MCF 10A (cell line): ENCODE results near the gene TRIM77. TPM values are rescaled to one million over a fixed set of nuclear protein-coding genes. Genes with fewer than 3 reads are reported as not detected.
A peak's percentile ranks its signal among the peaks of the same experiment; 100 is the strongest.
"Not testable (repeated sequence)": the region's sequence is repeated elsewhere in the genome, so short reads cannot be mapped to it uniquely, and the experiment has no call there.

Source experiments
- BruUV-seq: library from RNA; stranded (reverse); fragments of 400-500 nt; replicated peaks from 2 replicates; lab custom pipeline; 2021; lab: Mats Ljungman, UMichigan
- CTCF ChIA-PET: fragments of 300-600 bp; sonication (Branson Sonifier 250); formaldehyde crosslinking; extraction: SDS; loops from one replicate; lab custom pipeline; 2021; ENCODE audit warnings: antibody characterized with exemption, inconsistent platforms; lab: Yijun Ruan, JAX
- POLR2A ChIA-PET: fragments of 300-600, 350-650 bp; sonication (Branson Sonifier 250); formaldehyde crosslinking; extraction: SDS; loops from one replicate; lab custom pipeline; 2020; ENCODE audit warnings: antibody characterized with exemption, inconsistent platforms; lab: Yijun Ruan, JAX
- DNase-seq: peaks from one replicate; pipeline ENCODE4 v3.0.0-alpha.2; 2018; ENCODE audit not compliant: unreplicated experiment
- H3K27ac Mint-ChIP-seq: one replicate; pipeline ENCODE4 v1.8.0; 2022; ENCODE audit warnings: mild to moderate bottlenecking, low read depth, mixed read lengths; ENCODE audit not compliant: unreplicated experiment
- H3K27me3 Mint-ChIP-seq: one replicate; pipeline ENCODE4 v1.8.0; 2022; ENCODE audit warnings: mixed read lengths; ENCODE audit not compliant: insufficient read depth, unreplicated experiment
- H3K36me3 Mint-ChIP-seq: one replicate; pipeline ENCODE4 v1.8.0; 2022; ENCODE audit warnings: mild to moderate bottlenecking, moderate library complexity, mixed read lengths; ENCODE audit not compliant: insufficient read depth, unreplicated experiment
- H3K4me1 Mint-ChIP-seq: one replicate; pipeline ENCODE4 v1.8.0; 2022; ENCODE audit warnings: mixed read lengths; ENCODE audit not compliant: insufficient read depth, unreplicated experiment
- H3K4me3 Mint-ChIP-seq: one replicate; pipeline ENCODE4 v1.8.0; 2022; ENCODE audit warnings: mild to moderate bottlenecking, moderate library complexity, mixed read lengths; ENCODE audit not compliant: unreplicated experiment
- H3K9me3 Mint-ChIP-seq: one replicate; pipeline ENCODE4 v1.8.0; 2022; ENCODE audit warnings: mixed read lengths; ENCODE audit not compliant: unreplicated experiment
- intact Hi-C: fragments of 100-400 bp; cut with micrococcal nuclease; formaldehyde crosslinking; loops from 2 replicates; pipeline ENCODE4 v1.14.1; 2022
- total RNA-seq: library from RNA; stranded (reverse); gene quantifications from 2 replicates; pipeline ENCODE4 v1.2.3, GENCODE V29; 2022
- TF ChIP-seq, protein P1 (sequence below): fragments of 200-600 bp; IDR thresholded peaks from one replicate; pipeline ENCODE4 v1.8.0; 2022; ENCODE audit warnings: antibody characterized with exemption, mild to moderate bottlenecking; ENCODE audit not compliant: unreplicated experiment

TRIM77 gene
- total RNA-seq, 1 experiment from 2014 or later, result not detected

DNA sequence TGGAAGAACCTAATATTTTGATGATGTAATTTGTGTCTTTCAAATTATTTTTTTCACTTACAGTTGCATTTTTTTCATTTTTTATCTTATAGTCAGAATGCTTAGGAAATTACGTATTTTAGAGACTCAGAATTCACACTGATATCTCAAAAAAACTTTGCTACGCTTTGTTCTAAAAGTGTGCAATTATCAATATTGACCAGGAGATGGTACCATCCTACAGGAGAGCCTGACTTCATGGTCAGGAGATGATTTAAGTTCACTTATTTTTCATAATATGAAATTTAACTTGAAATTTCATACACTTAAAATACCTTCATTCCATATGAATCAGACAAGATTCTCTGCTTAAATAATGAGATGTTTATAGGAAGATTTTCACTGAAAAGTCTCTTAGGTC, 34.7 kb upstream of the TRIM77 start:
- H3K4me3 Mint-ChIP-seq, H3K36me3 Mint-ChIP-seq, H3K9me3 Mint-ChIP-seq, H3K27ac Mint-ChIP-seq, DNase-seq, POLR2A ChIA-PET, BruUV-seq, H3K4me1 Mint-ChIP-seq: not testable (repeated sequence)
- TF ChIP-seq, protein P1, sequence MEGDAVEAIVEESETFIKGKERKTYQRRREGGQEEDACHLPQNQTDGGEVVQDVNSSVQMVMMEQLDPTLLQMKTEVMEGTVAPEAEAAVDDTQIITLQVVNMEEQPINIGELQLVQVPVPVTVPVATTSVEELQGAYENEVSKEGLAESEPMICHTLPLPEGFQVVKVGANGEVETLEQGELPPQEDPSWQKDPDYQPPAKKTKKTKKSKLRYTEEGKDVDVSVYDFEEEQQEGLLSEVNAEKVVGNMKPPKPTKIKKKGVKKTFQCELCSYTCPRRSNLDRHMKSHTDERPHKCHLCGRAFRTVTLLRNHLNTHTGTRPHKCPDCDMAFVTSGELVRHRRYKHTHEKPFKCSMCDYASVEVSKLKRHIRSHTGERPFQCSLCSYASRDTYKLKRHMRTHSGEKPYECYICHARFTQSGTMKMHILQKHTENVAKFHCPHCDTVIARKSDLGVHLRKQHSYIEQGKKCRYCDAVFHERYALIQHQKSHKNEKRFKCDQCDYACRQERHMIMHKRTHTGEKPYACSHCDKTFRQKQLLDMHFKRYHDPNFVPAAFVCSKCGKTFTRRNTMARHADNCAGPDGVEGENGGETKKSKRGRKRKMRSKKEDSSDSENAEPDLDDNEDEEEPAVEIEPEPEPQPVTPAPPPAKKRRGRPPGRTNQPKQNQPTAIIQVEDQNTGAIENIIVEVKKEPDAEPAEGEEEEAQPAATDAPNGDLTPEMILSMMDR, result peak; percentile 39
- CTCF ChIA-PET, result interaction anchor here (0.5 kb wide), 1 partner anchor 439 kb away, joined by 3 read pairs; no protein-coding TSS in a partner anchor
- peaks cover 75% of the 10 kb centered on the region for H3K27me3 Mint-ChIP-seq
- intact Hi-C loops, result loop anchor here (5.0 kb wide), 1 partner anchor 437 kb away; no protein-coding TSS in a partner anchor

GRCh38 chr11:89675948-89676347, 34.2 kb upstream of the TRIM77 start:
- H3K36me3 Mint-ChIP-seq, H3K4me1 Mint-ChIP-seq, BruUV-seq, H3K27ac Mint-ChIP-seq, DNase-seq, H3K4me3 Mint-ChIP-seq, POLR2A ChIA-PET, H3K9me3 Mint-ChIP-seq: not testable (repeated sequence)
- intact Hi-C loops, result loop anchor here (5.0 kb wide), 1 partner anchor 436 kb away; no protein-coding TSS in a partner anchor
- CTCF ChIA-PET, result interaction anchor here (0.5 to 0.6 kb wide), 2 partner anchors 223 to 438 kb away, joined by 3 read pairs; no protein-coding TSS in a partner anchor
- peaks cover 75% of the 10 kb centered on the region for H3K27me3 Mint-ChIP-seq

GRCh38 chr11:89707080-89707479, 3.0 kb upstream of the TRIM77 start:
- intact Hi-C loops, H3K4me1 Mint-ChIP-seq, BruUV-seq: not testable (repeated sequence)

DNA sequence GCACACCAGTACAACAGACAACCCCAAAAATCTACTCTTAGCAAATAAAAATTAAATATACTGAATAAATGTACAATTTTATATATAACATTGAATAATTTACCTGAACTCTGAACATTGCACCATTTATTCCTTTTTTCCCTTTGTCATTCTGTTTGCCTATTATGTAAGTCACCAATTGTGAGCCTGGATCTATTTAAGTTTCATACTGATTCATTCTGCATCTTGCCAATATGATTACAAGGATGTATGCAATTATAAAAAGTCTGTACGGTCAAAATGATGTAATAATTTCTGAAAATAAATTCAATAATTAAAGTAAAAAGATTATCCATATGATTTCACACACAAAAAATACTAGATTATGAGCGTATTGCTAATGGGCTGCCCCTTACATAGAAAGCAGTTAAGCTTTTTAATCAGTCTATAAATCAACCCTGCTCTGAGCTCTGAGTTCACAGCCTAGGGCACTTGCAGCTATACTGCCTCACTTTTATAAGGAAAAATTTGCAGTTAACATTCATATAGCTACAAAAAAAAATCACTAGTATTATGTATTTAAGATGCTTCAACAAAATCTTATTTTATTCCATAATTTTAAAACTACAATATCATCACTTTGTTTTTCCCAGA, 14.9 kb downstream of the TRIM77 start:
- DNase-seq, H3K9me3 Mint-ChIP-seq, POLR2A ChIA-PET, CTCF ChIA-PET, H3K4me3 Mint-ChIP-seq, H3K27ac Mint-ChIP-seq, intact Hi-C loops, H3K36me3 Mint-ChIP-seq, H3K4me1 Mint-ChIP-seq, BruUV-seq: not testable (repeated sequence)
- peaks cover 59% of the 10 kb centered on the region for H3K27me3 Mint-ChIP-seq

More at GRCh38 chr11:89707080-89707479, 3.0 kb upstream of the TRIM77 start:
- DNase-seq, H3K9me3 Mint-ChIP-seq, H3K36me3 Mint-ChIP-seq, POLR2A ChIA-PET, CTCF ChIA-PET, H3K4me3 Mint-ChIP-seq, H3K27ac Mint-ChIP-seq: not testable (repeated sequence)
- H3K27me3 Mint-ChIP-seq, result peaks cover 61% of the 10 kb centered on the region

DNA sequence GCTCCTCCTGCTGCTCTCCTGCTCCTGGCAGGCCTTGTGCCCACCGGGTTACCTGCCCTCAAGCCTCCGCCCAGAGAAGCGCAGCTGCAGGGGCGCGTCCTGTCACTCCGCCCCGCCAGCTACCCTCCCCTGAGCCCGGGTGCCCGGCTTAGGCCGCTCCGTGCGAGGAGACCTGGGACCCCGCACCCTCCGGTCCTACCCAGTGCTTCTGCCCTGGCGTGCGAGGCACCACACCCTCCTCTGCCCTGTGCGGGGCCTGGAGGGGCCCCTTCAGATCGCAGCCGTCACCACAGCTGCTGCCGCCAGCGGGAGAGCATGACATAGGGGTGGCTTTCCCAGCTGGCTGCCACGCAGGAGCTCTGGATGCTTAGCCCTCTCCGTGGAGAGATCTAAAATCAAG, 20.1 kb downstream of the TRIM77 start:
- DNase-seq, POLR2A ChIA-PET, H3K4me3 Mint-ChIP-seq, H3K36me3 Mint-ChIP-seq, CTCF ChIA-PET, intact Hi-C loops, H3K9me3 Mint-ChIP-seq, H3K4me1 Mint-ChIP-seq, H3K27ac Mint-ChIP-seq, BruUV-seq: not testable (repeated sequence)
- peaks cover 17% of the 10 kb centered on the region for H3K27me3 Mint-ChIP-seq

DNA sequence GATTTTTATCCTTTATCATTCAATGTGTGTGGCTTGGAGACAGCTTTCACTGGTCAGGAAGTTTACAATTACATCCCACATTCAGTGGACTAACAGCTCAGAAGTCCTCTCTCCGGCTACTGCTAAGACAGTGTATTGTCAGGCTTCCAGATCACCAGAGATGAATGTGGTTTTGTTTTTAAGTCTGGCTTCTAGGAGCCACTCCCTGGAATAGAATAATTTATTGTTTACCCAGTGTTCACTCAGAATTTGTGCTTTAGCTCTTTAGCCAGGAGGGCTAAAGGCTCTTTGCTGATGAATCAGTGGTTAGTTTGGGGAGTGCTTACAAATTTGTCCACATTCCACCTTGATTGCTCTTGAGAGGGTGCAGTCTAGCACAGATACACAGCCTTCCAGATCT, 26.5 kb downstream of the TRIM77 start:
- CTCF ChIA-PET, result no interaction called here
- no TSS peak for BruUV-seq
- H3K4me3 Mint-ChIP-seq, result no peak overlapping the region
- H3K36me3 Mint-ChIP-seq, result no peaks in the 10 kb centered on the region
- H3K27ac Mint-ChIP-seq, result no peak overlapping the region
- DNase-seq, result no peak
- H3K27me3 Mint-ChIP-seq, result peaks cover 22% of the 10 kb centered on the region
- intact Hi-C loops, result no loop called here
- POLR2A ChIA-PET, result no interaction called here
- H3K4me1 Mint-ChIP-seq, result no peaks in the 10 kb centered on the region
- TF ChIP-seq, protein P1, result no peak
- no peaks in the 10 kb centered on the region for H3K9me3 Mint-ChIP-seq
